ENCODE data around the gene SRP54. TPM values are rescaled to one million over a fixed set of nuclear protein-coding genes. Genes with fewer than 3 reads are reported as not detected.

Gene SRP54
- total and polyA plus RNA-seq, 2 of the 13 experiments (the other 11 are each of a cell fraction or from before 2014, with no cell fraction given) = 42.2 to 207 TPM

DNA sequence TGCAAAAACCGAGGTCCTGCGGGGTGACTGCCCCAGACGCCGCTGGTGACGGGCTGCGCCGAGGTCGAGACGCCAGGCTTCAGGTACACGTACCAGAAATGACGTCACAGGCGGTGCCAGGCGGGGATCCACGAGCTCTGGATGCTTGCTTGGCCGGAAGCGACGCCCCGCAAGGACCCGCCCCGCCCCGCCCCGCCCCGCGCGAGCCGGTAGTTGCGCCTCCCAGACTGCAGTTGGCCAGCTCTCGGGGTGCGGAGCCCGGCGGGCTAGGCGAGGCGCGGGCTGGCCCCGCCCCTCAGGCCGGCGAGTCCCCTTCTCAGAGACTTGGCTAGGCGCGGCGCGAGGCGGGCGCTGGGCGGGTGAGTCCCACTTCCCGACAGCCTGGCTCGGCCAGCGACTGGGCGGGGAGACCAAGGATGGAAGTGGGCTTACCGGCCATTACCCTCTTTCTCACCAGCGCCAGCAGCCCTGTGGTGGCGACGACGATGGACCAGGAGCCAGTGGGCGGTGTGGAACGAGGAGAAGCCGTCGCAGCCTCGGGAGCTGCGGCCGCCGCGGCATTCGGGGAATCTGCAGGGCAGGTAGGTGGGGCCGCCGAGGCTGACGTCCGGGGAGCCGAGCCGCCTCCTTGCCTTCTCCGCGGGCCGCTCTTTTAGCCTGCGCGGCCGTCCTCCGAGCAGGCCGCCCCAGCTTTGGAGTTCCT is 63.4 kb downstream of the SRP54 start, which contains the start of gene FAM177A1 (continued):
- TF ChIP-seq, protein P1, sequence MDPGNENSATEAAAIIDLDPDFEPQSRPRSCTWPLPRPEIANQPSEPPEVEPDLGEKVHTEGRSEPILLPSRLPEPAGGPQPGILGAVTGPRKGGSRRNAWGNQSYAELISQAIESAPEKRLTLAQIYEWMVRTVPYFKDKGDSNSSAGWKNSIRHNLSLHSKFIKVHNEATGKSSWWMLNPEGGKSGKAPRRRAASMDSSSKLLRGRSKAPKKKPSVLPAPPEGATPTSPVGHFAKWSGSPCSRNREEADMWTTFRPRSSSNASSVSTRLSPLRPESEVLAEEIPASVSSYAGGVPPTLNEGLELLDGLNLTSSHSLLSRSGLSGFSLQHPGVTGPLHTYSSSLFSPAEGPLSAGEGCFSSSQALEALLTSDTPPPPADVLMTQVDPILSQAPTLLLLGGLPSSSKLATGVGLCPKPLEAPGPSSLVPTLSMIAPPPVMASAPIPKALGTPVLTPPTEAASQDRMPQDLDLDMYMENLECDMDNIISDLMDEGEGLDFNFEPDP (CRISPR knock-in tag; conservative IDR thresholded peaks at IDR 0.05) = no peak; the same call in 1 of the 2 replicates
- TF ChIP-seq SP5 (CRISPR knock-in tag; IDR thresholded peaks at IDR 0.05; ENCODE audit: borderline replicate concordance, low read depth) (peak; percentile 96), ZNF768 (CRISPR knock-in tag; IDR thresholded peaks at IDR 0.05) (peak; percentile 85; the same call in 1 of the 2 replicates), FOSL1 (CRISPR knock-in tag; IDR thresholded peaks at IDR 0.05; ENCODE audit: borderline replicate concordance) (no peak; the same call in 1 of the 2 replicates), ZNF282 (IDR thresholded peaks at IDR 0.05; ENCODE audit: partially characterized antibody) (no peak), JARID2 (CRISPR knock-in tag; IDR thresholded peaks at IDR 0.05; ENCODE audit: insufficient replicate concordance) (no peak), PHF8 (CRISPR knock-in tag; IDR thresholded peaks at IDR 0.05) (peak; percentile 100), U2AF2 (IDR thresholded peaks at IDR 0.05; ENCODE audit: low read depth, low read length) (no peak), ZNF10 (CRISPR knock-in tag; IDR thresholded peaks at IDR 0.05; ENCODE audit: borderline replicate concordance, low read depth) (0 out of 2 replicates have a peak, but pooled peaks have one; percentile 93), IRF2 (CRISPR knock-in tag; IDR thresholded peaks at IDR 0.05) (peak; percentile 72), CCDC6 (CRISPR knock-in tag; IDR thresholded peaks at IDR 0.05) (peak; percentile 100), ZNF256 (CRISPR knock-in tag; conservative IDR thresholded peaks at IDR 0.05) (peak; percentile 91), ZNF501 (CRISPR knock-in tag; IDR thresholded peaks at IDR 0.05) (peak; percentile 100)
- TF ChIP-seq, protein P2, sequence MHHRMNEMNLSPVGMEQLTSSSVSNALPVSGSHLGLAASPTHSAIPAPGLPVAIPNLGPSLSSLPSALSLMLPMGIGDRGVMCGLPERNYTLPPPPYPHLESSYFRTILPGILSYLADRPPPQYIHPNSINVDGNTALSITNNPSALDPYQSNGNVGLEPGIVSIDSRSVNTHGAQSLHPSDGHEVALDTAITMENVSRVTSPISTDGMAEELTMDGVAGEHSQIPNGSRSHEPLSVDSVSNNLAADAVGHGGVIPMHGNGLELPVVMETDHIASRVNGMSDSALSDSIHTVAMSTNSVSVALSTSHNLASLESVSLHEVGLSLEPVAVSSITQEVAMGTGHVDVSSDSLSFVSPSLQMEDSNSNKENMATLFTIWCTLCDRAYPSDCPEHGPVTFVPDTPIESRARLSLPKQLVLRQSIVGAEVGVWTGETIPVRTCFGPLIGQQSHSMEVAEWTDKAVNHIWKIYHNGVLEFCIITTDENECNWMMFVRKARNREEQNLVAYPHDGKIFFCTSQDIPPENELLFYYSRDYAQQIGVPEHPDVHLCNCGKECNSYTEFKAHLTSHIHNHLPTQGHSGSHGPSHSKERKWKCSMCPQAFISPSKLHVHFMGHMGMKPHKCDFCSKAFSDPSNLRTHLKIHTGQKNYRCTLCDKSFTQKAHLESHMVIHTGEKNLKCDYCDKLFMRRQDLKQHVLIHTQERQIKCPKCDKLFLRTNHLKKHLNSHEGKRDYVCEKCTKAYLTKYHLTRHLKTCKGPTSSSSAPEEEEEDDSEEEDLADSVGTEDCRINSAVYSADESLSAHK (CRISPR knock-in tag; IDR thresholded peaks at IDR 0.05; ENCODE audit: borderline replicate concordance) = 0 out of 2 replicates have a peak, but pooled peaks have one; percentile 23
- TF ChIP-seq, protein P3, sequence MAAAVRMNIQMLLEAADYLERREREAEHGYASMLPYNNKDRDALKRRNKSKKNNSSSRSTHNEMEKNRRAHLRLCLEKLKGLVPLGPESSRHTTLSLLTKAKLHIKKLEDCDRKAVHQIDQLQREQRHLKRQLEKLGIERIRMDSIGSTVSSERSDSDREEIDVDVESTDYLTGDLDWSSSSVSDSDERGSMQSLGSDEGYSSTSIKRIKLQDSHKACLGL (CRISPR knock-in tag; IDR thresholded peaks at IDR 0.05) = peak; percentile 99
- TF ChIP-seq, protein P4, sequence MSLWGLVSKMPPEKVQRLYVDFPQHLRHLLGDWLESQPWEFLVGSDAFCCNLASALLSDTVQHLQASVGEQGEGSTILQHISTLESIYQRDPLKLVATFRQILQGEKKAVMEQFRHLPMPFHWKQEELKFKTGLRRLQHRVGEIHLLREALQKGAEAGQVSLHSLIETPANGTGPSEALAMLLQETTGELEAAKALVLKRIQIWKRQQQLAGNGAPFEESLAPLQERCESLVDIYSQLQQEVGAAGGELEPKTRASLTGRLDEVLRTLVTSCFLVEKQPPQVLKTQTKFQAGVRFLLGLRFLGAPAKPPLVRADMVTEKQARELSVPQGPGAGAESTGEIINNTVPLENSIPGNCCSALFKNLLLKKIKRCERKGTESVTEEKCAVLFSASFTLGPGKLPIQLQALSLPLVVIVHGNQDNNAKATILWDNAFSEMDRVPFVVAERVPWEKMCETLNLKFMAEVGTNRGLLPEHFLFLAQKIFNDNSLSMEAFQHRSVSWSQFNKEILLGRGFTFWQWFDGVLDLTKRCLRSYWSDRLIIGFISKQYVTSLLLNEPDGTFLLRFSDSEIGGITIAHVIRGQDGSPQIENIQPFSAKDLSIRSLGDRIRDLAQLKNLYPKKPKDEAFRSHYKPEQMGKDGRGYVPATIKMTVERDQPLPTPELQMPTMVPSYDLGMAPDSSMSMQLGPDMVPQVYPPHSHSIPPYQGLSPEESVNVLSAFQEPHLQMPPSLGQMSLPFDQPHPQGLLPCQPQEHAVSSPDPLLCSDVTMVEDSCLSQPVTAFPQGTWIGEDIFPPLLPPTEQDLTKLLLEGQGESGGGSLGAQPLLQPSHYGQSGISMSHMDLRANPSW (CRISPR knock-in tag; IDR thresholded peaks at IDR 0.05; ENCODE audit: borderline replicate concordance) = peak; percentile 88; the same call in 1 of the 2 replicates
- TF ChIP-seq, protein P5, sequence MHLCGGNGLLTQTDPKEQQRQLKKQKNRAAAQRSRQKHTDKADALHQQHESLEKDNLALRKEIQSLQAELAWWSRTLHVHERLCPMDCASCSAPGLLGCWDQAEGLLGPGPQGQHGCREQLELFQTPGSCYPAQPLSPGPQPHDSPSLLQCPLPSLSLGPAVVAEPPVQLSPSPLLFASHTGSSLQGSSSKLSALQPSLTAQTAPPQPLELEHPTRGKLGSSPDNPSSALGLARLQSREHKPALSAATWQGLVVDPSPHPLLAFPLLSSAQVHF (CRISPR knock-in tag; IDR thresholded peaks at IDR 0.05) = no peak; the same call in 1 of the 2 replicates
- TF ChIP-seq, protein P6, sequence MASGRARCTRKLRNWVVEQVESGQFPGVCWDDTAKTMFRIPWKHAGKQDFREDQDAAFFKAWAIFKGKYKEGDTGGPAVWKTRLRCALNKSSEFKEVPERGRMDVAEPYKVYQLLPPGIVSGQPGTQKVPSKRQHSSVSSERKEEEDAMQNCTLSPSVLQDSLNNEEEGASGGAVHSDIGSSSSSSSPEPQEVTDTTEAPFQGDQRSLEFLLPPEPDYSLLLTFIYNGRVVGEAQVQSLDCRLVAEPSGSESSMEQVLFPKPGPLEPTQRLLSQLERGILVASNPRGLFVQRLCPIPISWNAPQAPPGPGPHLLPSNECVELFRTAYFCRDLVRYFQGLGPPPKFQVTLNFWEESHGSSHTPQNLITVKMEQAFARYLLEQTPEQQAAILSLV (CRISPR knock-in tag; IDR thresholded peaks at IDR 0.05; ENCODE audit: borderline replicate concordance) = peak; percentile 97
- TF ChIP-seq, protein P7, sequence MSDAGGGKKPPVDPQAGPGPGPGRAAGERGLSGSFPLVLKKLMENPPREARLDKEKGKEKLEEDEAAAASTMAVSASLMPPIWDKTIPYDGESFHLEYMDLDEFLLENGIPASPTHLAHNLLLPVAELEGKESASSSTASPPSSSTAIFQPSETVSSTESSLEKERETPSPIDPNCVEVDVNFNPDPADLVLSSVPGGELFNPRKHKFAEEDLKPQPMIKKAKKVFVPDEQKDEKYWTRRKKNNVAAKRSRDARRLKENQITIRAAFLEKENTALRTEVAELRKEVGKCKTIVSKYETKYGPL (CRISPR knock-in tag; IDR thresholded peaks at IDR 0.05) = peak; percentile 57
